HFF-Myc (cell line): ENCODE data around the gene CCSER1.

Experiments
- DNase-seq: peaks from one replicate; pipeline ENCODE4 v3.0.0-alpha.2; 2011; ENCODE audit warnings: low read depth; ENCODE audit errors: extremely low read depth
- H3K4me3 ChIP-seq: replicated peaks from 2 replicates; pipeline ENCODE4 v1.5.1; 2011; ENCODE audit warnings: low read depth, mild to moderate bottlenecking, control low read depth, low read length
- TF ChIP-seq, protein P1 (sequence below): IDR thresholded peaks from 2 replicates; pipeline ENCODE4 v1.5.1; 2012; ENCODE audit warnings: mild to moderate bottlenecking, low read depth, low read length, control low read depth; ENCODE audit errors: missing control alignments

The CCSER1 gene

DNA sequence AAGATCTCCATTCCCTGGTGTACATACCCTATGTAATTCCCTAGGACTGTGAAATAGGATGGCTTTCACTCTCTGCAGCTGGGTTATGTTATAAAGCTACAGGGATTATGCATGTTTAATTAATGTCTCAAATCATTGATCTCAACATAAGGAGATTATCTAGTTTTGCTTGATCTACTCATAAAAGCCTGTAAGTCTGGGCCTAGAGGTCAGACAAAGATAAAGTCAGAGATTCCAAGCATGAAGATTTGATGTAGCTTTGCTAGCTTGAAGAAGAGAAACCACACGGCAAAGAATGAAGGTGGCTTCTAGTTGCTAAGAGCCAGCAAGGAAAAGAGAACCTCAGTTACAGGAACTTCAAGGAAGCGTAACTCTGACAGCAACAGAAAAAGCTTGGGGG is 456.9 kb downstream of the CCSER1 start:
- TF ChIP-seq, protein P1, sequence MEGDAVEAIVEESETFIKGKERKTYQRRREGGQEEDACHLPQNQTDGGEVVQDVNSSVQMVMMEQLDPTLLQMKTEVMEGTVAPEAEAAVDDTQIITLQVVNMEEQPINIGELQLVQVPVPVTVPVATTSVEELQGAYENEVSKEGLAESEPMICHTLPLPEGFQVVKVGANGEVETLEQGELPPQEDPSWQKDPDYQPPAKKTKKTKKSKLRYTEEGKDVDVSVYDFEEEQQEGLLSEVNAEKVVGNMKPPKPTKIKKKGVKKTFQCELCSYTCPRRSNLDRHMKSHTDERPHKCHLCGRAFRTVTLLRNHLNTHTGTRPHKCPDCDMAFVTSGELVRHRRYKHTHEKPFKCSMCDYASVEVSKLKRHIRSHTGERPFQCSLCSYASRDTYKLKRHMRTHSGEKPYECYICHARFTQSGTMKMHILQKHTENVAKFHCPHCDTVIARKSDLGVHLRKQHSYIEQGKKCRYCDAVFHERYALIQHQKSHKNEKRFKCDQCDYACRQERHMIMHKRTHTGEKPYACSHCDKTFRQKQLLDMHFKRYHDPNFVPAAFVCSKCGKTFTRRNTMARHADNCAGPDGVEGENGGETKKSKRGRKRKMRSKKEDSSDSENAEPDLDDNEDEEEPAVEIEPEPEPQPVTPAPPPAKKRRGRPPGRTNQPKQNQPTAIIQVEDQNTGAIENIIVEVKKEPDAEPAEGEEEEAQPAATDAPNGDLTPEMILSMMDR = no peak
- no peak overlapping the region for H3K4me3 ChIP-seq
- no peak for DNase-seq

DNA sequence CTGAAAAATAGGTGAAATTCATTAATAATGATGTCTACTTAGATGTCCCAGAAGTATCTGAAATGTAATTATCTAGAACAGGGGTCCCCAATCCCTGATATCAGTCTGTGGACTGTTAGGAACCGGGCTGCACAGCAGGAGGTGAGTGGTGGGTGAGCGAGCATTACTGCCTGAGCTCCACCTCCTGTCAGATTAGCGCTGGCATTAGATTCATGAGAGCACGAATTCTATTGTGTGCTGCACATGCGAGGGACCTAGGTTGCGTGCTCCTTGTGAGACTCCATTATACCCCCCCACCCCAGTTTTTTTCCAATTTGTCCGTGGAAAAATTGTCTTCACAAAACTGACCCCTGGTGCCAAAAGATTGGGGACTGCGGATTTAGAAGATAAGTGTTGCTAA is 458.8 kb downstream of the CCSER1 start:
- DNase-seq = no peak
- H3K4me3 ChIP-seq = no peak overlapping the region
- TF ChIP-seq, protein P1 = no peak

DNA sequence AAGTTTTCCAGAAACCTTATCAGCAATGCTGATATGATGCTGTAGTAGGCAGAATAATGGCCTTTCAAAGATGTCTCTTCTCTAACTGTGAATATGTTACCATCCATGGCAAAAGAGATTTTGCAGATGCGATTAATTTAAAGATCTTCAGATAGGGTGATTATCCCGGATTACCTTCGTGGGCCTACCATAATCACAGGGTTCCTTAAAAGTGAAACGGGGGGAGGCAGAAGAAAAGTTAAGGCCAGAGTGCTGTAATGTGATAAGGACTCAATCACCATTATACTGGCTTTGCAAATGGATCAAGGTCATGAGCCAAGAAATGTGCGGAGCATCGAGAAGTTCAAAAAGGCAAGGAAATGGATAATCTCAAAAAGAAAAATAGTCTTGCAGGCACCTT is 459.6 kb downstream of the CCSER1 start:
- DNase-seq = no peak
- no peak overlapping the region for H3K4me3 ChIP-seq
- TF ChIP-seq, protein P1 = no peak

DNA sequence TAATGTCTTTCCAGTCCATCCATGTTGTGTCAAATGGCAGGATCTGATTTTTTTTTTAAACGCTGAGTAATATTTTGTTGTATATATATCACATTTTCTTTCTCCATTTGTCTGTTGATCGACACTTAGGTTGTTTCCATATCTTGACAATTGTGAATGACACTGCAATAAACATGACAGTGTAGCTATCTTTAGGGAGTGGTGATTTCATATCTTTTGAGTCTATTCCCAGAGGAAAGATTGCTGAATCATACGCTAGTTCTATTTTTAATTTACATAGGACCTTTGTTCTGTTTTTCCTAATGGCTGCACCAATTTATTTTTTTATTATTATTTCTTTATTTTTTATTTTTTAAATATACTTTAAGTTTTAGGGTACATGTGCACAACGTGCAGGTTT is 470.7 kb downstream of the CCSER1 start:
- TF ChIP-seq, protein P1 = no peak
- no peak for DNase-seq

DNA sequence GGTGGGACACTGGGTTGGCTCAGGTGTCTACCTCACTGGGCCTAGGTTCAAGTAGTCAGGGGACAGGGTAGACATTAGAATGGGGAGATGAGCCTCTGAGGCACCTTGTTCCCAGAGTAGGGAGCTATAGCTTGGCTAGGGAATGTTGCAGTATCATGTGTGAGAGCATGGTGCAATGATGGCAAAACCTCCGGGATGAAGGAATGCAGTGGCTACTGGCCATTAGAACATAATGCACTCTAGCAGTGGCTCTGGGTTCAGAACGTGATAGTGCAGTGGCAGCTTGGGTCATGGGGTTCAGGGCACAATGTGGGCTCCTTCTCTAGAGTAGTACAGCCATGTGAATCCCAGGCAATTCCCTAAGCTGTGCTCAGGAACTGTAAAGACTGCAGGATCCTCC is 471.5 kb downstream of the CCSER1 start:
- TF ChIP-seq, protein P1 = no peak
- no peak for DNase-seq
- no peak overlapping the region for H3K4me3 ChIP-seq

More for the DNA sequence above, 470.7 kb downstream of the CCSER1 start:
- H3K4me3 ChIP-seq = no peak overlapping the region

DNA sequence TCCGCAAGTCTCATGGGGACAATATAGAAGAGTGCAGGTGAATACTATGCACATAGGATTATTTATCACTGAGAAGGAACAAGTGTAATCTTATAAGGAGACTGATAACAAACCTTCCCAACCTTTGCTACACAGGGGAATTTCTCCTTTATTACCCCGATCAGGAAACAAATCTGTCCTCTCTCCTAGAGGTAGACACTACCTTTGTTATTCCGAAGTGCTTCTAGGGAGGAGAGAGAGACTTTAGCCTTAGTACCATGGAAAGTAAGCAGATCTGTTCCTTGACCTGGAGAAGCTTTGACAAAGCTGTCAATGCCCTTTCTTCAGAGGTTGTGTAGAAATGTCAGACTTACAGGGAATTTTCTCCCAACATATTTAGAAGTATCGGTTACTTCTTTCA is 475.5 kb downstream of the CCSER1 start:
- H3K4me3 ChIP-seq = no peak overlapping the region
- TF ChIP-seq, protein P1 = no peak
- DNase-seq = no peak

DNA sequence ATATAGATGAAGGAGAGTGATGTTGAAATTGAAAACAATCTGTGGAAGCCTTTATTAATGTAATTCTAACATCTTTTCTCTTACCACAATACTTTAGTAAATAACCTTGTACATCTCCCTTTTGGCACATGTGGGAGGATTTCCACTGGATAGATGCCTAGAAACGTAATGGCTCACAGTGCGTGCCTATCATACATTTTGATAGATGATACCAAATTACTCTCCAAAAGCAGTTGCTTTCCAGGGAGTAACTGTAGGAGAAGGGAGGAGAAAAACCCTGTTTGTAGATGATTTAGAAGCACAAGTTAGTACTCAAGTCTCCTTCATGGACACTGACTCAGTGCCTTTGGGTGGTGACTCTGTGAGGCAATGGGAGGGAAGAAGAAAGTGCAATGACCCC is 476.3 kb downstream of the CCSER1 start:
- TF ChIP-seq, protein P1 = no peak
- no peak overlapping the region for H3K4me3 ChIP-seq
- no peak for DNase-seq
